Bronchial epithelial cell (primary cell): ENCODE measurements around the gene TLE3. TPM values are rescaled to one million over a fixed set of nuclear protein-coding genes. Genes with fewer than 3 reads are reported as not detected.

Source experiments
- DNase-seq: peaks from one replicate; pipeline ENCODE4 v3.0.0-alpha.2; 2010; ENCODE audit warnings: low read depth
- FAIRE-seq: peaks from 2 replicates; lab custom pipeline; 2011; peaks lifted over from hg19 to GRCh38; lab: Jason Lieb, UNC
- H3K27me3 ChIP-seq: 2 replicates; pipeline ENCODE4 v1.5.1; 2011; ENCODE audit warnings: low read length; ENCODE audit not compliant: control insufficient read depth, insufficient read depth
- H3K36me3 ChIP-seq: 2 replicates; pipeline ENCODE4 v1.5.1; 2011; ENCODE audit warnings: low read length; ENCODE audit not compliant: control insufficient read depth, insufficient read depth
- H3K4me3 ChIP-seq: 2 replicates; pipeline ENCODE4 v1.5.1; 2011; ENCODE audit warnings: mild to moderate bottlenecking, low read depth, low read length, control low read depth
- total RNA-seq: library from RNA; depleted of rRNA; stranded (reverse); fragments of >200 nt; gene quantifications from 2 replicates; pipeline ENCODE4 v1.2.1, GENCODE V29; 2014
- TF ChIP-seq, protein P1 (sequence below): IDR thresholded peaks from 2 replicates; pipeline ENCODE4 v1.5.1; 2011; ENCODE audit warnings: mild to moderate bottlenecking, moderate library complexity, low read length, control low read depth, inconsistent platforms; ENCODE audit not compliant: insufficient read depth, severe bottlenecking

TLE3 gene
- total RNA-seq, 1 donor from 2014 or later, result 19.2 TPM

DNA sequence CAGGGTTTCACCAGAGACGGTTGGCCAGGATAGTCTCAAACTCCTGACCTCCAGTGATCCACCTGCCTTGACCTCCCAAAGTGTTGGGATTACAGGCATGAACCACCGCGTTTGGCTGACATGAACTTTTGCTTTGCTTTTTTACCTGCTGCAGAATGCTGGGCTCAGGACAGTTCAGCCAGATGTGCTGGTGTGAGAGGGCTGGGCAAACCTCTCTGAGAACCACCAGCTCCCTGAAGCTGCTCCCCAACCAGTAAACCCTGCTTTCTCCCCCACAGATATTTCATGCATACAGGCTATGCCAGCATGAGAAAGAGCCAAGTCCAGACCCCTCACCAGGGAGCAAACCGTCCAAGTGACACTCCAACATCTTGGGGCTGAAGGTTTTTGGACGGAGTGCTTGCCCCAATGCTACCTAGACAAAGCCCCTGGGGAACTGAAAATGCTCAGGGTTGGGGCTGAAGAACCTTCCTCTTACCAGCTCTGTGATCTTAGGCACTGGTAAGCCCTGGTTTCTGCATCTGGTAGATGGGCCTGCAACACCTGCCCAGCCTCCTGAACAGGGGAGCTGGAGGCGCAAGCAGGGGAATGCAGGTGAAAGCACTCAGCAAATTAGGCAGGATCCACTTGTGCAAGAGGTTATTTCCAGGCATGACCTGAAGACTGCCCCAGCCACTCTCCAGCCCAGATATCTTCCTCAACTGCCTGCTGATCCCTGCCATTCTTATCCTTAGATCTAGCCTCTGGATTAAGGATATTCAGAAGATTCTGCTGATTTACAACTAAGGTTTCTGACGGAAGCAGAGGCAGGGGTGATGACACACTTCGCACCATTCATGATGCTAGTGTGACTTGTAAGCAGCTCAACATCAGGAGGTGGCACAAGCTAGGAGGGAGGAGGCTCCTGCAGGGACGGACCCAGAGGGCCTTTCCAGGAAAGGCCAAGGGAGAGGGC lies 78.8 kb downstream of the TLE3 start:
- Histone ChIP-seq H3K36me3 (no peaks in the 10 kb centered on the region), H3K27me3 (peaks cover 19% of the 10 kb centered on the region), H3K4me3 (no peak overlapping the region)
- DNase-seq (no peak), FAIRE-seq (no peak)
- TF ChIP-seq, protein P1, sequence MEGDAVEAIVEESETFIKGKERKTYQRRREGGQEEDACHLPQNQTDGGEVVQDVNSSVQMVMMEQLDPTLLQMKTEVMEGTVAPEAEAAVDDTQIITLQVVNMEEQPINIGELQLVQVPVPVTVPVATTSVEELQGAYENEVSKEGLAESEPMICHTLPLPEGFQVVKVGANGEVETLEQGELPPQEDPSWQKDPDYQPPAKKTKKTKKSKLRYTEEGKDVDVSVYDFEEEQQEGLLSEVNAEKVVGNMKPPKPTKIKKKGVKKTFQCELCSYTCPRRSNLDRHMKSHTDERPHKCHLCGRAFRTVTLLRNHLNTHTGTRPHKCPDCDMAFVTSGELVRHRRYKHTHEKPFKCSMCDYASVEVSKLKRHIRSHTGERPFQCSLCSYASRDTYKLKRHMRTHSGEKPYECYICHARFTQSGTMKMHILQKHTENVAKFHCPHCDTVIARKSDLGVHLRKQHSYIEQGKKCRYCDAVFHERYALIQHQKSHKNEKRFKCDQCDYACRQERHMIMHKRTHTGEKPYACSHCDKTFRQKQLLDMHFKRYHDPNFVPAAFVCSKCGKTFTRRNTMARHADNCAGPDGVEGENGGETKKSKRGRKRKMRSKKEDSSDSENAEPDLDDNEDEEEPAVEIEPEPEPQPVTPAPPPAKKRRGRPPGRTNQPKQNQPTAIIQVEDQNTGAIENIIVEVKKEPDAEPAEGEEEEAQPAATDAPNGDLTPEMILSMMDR, result no peak

DNA sequence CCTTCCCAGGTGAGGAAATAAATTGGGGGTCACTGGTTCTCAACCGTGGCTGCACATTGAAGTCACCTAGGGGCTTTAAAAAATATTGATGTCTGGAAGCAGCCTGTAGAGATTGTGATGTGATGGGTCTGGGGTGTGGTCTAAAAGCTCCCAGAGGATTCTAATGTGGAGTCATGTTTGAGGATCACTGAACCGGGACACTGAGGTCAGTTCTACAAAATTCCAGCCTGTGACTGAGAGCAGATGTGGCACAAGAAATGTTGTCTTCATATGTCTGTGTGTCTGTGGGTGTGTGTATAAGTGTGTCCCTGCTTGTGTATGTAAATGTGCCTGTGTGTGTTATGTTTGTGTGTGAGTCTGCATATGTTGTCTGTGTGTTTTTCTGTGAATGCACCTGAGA lies 79.9 kb downstream of the TLE3 start:
- H3K27me3 ChIP-seq, result peaks cover 19% of the 10 kb centered on the region
- H3K36me3 ChIP-seq, result no peaks in the 10 kb centered on the region
- TF ChIP-seq, protein P1, result no peak
- DNase-seq (no peak), FAIRE-seq (no peak)
- no peak overlapping the region for H3K4me3 ChIP-seq

DNA sequence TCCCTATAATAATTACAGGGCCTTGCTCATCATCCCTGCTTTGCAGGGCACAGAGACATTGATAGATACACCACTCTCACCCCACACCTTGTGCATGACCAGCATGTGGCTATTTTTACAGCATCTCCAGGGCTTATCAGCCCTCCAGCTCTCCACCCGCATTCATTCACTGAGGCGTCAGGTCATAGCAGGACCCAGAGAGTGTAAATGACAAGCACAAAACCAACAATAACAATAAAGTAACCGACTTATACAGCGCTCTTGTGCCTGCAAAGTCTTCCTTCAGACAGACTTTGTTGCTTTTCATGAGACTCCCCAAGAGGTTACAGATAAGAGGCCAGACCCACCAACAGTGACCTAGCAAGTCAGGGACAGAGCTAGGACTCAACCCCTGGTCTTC lies 80.7 kb downstream of the TLE3 start:
- TF ChIP-seq, protein P1, result no peak
- DNase-seq (no peak), FAIRE-seq (no peak)
- Histone ChIP-seq H3K4me3 (no peak overlapping the region), H3K36me3 (no peaks in the 10 kb centered on the region), H3K27me3 (peaks cover 17% of the 10 kb centered on the region)

DNA sequence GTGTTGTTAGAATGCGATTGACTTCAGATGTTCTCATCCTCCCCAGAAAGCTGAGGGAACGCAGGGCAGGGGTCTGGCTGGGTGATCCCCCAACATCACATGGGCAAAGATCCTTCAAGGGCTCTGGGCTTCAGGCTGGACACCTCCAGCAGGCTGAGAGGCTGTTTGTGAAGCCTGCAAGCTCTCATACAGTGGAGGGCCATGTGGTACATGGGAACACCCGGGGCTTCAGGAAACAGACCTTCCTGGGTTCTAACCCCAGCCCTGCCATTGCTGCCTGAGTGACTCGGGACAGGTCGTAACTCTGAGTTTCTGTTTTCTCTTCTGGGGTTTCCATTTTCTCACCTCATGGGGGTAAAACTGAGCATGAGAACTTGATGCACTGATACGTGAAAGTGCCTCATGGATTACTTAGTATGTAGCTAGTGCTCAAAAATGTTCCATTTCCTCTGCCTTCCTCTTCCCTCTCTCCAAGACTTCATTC lies 81.2 kb downstream of the TLE3 start:
- TF ChIP-seq, protein P1, result no peak
- FAIRE-seq, result no peak
- DNase-seq, result no peak
- Histone ChIP-seq H3K4me3 (no peak overlapping the region), H3K27me3 (peaks cover 15% of the 10 kb centered on the region), H3K36me3 (no peaks in the 10 kb centered on the region)

DNA sequence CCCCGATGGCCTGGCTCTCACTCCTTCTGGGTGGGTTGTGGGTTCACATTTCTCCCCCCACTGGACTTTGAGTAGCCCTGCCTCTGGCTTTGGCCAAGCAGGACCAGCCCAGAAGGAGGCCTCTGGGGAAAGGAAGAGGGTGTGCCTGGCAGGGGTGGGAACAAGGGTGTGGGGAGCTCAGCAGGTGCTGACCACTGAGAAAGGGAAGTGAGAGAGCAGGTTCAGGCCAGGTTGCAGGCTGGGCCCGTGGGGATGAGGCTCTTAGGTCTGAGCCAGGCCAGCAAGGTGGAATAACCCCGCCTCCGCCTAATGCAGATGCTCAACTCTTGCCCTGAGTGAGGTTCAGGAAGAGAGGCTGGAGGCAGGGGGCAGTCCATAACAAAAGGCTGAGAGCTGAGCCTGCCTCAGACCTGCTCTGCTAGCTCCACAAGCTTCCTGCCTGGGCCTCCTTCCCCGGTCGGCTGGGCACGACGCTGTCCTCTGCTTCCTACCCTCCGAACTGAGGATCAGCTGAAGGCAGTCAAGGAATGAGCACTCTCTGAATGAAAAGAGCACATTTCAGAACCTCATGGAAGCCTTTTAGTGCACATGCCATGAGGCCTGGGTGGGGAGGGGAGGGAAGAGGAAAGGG lies 82.7 kb downstream of the TLE3 start:
- peaks cover 11% of the 10 kb centered on the region for H3K27me3 ChIP-seq
- FAIRE-seq (no peak), DNase-seq (no peak)
- TF ChIP-seq, protein P1, result no peak
- no peaks in the 10 kb centered on the region for H3K36me3 ChIP-seq
- H3K4me3 ChIP-seq, result no peak overlapping the region
